Sigmoid colon (tissue), 4 donors: ENCODE measurements around the gene TJP3.

ENCODE experiments used
- EP300 ChIP-seq, 4 donors: sonication (generic); formaldehyde crosslinking; IDR thresholded peaks; one replicate each; pipeline ENCODE4 v1.6.1; 2017; ENCODE audit warnings: antibody characterized with exemption in 4 of 4
- POLR2A ChIP-seq, 2 donors: fragments of 450-650 bp; IDR thresholded peaks; one replicate each; pipeline ENCODE4 v1.6.1; 2016; ENCODE audit warnings: antibody characterized with exemption in 2 of 2, mild to moderate bottlenecking in 2 of 2, moderate library complexity in 2 of 2
- POLR2AphosphoS5 ChIP-seq, 4 donors: sonication (generic); formaldehyde crosslinking; IDR thresholded peaks; one replicate each; pipeline ENCODE4 v1.6.1; 2017; ENCODE audit warnings: antibody characterized with exemption in 4 of 4
- TF ChIP-seq, protein P1 (sequence below), 4 experiments: fragments of 450-650 bp in 3 of 4; fragments of 200-600 bp in 1 of 4; IDR thresholded peaks; one replicate each; pipeline ENCODE4 v1.5.1; 2016 to 2019; ENCODE audit warnings: antibody characterized with exemption in 4 of 4, mild to moderate bottlenecking in 3 of 4, moderate library complexity in 2 of 4

DNA sequence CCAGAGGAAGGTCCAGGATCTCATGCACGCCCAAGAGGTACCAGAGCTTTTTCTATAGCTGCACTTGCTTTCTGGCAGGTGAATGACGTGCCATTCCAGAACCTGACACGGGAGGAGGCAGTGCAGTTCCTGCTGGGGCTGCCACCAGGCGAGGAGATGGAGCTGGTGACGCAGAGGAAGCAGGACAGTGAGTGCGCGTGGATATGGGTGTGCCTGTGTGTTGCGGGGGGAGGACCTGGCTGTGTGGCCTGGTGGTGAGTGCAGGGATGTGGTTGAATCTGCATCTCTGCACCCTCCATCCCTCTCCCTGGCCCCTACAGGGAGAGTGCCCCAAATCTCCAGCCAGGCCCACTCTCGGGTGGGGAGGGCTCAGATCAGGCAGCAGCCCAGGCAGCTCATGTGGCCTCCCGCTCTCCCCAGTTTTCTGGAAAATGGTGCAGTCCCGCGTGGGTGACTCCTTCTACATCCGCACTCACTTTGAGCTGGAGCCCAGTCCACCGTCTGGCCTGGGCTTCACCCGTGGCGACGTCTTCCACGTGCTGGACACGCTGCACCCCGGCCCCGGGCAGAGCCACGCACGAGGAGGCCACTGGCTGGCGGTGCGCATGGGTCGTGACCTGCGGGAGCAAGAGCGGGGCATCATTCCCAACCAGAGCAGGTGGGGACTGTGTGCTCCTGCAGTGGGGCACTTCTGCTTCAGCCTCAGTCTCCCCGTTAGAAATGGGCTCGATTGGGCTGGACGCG is 30.5 kb downstream of the TJP3 start:
- TF ChIP-seq, protein P1, sequence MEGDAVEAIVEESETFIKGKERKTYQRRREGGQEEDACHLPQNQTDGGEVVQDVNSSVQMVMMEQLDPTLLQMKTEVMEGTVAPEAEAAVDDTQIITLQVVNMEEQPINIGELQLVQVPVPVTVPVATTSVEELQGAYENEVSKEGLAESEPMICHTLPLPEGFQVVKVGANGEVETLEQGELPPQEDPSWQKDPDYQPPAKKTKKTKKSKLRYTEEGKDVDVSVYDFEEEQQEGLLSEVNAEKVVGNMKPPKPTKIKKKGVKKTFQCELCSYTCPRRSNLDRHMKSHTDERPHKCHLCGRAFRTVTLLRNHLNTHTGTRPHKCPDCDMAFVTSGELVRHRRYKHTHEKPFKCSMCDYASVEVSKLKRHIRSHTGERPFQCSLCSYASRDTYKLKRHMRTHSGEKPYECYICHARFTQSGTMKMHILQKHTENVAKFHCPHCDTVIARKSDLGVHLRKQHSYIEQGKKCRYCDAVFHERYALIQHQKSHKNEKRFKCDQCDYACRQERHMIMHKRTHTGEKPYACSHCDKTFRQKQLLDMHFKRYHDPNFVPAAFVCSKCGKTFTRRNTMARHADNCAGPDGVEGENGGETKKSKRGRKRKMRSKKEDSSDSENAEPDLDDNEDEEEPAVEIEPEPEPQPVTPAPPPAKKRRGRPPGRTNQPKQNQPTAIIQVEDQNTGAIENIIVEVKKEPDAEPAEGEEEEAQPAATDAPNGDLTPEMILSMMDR (IDR thresholded peaks at IDR 0.05) = no peak
- TF ChIP-seq POLR2A (IDR thresholded peaks at IDR 0.05) (no peak), POLR2AphosphoS5 (IDR thresholded peaks at IDR 0.05) (no peak), EP300 (IDR thresholded peaks at IDR 0.05) (no peak)
